ENCODE data around the gene TMEM143.

Gene TMEM143

DNA sequence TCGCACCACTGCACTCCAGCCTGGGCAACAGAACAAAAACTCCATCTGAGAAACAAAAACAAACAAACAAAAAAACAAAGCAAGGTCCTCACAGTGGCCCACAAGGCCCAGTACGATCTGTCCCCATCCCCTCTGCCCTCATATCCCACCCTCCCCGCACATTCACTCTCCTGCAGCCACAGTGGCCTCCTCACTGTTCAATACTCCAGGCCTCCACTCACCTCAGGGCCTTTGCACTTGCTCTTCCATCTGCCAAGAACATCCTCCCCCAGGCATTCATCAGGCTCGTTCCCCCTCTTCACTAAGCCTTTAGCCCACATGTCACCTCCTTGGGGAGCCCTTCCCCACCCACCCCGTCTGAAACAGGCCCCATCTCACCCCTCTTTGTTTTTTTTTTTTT, 4.6 kb downstream of the TMEM143 start:
- no peak for DNase-seq (ENCODE audit: low spot score)

DNA sequence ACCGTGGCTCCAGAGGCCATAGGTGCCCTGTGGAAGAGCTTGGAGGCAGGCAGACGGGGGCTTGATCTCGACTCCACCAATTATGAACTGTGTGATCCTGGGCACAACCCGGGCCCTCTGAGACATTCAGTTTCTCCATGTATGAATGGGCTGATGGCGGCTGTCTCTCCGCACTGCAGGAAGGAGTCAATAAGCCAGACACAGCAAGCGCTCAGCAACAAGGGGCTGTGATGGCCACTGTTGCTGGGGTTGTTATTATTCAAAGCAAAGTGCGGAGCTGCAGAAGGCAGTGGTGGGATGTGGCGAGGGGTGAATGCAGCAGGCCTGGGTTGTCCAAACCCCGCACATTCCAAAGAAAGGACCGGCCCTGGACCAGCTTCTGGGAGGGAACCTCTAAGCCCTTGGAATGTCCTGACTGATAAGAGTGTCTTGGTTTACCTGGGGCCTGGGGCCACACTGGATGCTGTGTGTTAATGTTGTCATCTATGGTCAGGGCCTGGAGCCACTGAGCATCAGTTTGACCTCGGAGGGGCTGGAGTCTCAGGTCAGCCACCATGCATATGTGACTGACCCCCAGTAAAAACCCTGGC, 8.3 kb downstream of the TMEM143 start:
- no peak for DNase-seq (ENCODE audit: low spot score)

- DNase-seq (ENCODE audit: low spot score), result no peak
These were observed 9.3 kb downstream of the TMEM143 start for GRCh38 chr19:48354332-48354992.

DNA sequence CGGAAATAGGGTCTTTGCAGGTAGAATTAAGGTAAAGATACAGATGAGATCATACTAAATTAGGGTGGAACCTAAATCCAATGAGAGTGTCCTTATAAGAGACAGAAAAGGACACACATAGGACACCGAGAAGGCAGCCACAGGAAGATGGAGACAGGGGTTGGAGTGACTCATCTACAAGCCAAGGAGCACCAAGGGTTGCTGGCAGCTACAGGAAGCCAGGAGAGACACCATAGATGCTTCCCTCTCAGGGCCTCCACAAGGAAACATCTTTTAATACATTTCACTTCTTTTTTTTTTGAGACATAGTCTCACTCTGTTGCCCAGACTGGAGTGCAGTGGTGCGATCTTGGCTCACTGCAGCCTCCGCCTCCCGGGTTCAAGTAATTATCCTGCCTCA, 10.1 kb downstream of the TMEM143 start:
- no peak for DNase-seq (ENCODE audit: low spot score)

GRCh38 chr19:48351341-48351752, 12.4 kb downstream of the TMEM143 start:
- peak; percentile 76 for DNase-seq (ENCODE audit: low spot score)

GRCh38 chr19:48350856-48351255, 12.9 kb downstream of the TMEM143 start:
- no peak for DNase-seq (ENCODE audit: low spot score)

DNA sequence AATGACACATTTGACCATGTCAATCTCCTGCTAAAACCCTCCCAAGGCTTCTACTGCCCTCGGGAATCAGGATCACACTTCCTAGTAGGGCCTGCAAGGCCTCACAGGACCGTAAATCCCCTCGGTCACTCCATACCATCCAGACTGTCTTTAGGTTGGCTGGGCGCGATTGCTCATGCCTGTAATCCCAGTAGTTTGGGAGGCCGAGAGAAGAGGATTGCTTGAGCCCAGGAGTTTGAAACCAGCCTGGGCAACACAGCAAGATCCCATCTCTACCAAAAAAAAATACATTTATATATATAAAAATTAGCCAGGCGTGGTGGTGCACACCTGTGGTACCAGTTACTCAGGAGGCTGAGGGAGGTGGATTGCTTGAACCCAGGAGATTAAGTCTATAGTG, 15.0 kb downstream of the TMEM143 start:
- DNase-seq (ENCODE audit: low spot score), result no peak

DNA sequence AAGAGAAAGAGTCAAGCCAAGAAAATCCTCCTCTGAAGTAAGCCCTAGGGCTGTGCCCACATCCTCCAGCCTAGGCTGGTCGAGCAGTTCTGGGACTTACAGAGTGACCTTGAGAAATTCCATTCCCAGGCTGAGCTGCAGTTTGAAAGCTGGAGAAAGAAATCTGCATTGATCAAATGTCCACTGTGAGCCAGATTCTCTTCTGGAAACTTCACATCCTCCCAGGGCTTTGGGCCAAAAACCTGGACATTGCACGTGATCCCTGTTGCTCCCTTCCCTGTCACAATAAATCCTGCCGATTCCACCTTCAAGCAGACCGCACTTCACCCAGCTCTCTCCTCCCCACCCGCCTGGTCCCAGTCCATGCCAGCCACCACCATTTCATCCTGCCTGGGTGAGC, 15.7 kb downstream of the TMEM143 start:
- DNase-seq (ENCODE audit: low spot score), result no peak

GRCh38 chr19:48346191-48346590, 17.5 kb downstream of the TMEM143 start:
- no peak for DNase-seq (ENCODE audit: low spot score)

GRCh38 chr19:48344892-48345291, 18.8 kb downstream of the TMEM143 start:
- DNase-seq (ENCODE audit: low spot score), result no peak

DNA sequence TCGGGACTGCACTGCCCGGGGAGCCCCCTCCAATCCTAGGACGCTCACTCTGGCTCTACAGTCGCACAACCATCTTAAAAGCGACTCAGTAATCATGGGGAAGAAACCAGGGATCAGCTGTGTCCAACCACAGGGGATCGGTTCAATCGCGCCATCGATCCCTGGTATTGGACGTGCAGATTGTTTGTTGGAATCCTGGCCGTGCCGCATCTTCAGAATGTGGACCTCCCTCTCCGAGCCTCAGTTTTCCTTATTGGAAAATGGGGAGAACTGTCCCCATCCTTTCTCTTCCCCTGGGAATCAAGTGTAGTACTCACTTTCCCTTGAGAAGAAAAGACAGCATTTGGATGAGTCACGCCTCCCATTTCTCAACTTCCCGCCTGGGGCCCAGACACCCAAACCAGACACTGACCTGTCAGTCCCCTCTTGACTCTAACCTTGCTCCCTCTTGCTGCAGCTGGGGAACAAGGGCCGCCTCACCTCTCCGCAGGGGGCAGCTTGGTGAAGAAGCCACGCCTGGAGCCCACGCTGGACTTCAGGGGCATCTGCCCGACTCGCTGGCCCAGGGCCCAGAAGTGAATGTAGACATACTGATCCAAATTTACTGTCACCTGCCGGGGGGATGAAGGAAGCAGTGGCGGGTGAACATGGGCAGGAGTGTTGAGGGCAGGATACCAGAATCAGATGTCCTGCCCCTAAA, 20.7 kb downstream of the TMEM143 start:
- no peak for DNase-seq (ENCODE audit: low spot score)

DNA sequence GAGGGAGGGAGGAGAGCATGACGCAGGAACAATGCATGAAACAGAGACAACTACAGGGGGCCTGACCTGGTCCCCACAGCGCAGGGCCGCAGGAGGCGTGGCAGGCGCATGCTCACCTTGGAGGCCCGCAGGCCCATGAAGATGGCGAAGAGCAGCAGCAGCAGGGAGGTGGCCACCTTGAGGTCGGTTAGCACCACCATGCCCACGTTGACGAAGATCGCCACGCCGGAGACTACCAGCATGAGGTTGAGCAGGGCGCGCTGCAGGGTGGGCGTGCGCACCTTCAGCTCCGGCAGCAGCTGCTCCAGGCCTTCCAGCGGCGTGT, 21.4 kb downstream of the TMEM143 start:
- DNase-seq (ENCODE audit: low spot score), result no peak

GRCh38 chr19:48341515-48342413, 22.0 kb downstream of the TMEM143 start:
- no peak for DNase-seq (ENCODE audit: low spot score)

- no peak for DNase-seq (ENCODE audit: low spot score)
These were observed 22.7 kb downstream of the TMEM143 start for GRCh38 chr19:48340995-48341394.

- DNase-seq (ENCODE audit: low spot score), result no peak
These were observed 24.8 kb downstream of the TMEM143 start for GRCh38 chr19:48338802-48339503.

DNA sequence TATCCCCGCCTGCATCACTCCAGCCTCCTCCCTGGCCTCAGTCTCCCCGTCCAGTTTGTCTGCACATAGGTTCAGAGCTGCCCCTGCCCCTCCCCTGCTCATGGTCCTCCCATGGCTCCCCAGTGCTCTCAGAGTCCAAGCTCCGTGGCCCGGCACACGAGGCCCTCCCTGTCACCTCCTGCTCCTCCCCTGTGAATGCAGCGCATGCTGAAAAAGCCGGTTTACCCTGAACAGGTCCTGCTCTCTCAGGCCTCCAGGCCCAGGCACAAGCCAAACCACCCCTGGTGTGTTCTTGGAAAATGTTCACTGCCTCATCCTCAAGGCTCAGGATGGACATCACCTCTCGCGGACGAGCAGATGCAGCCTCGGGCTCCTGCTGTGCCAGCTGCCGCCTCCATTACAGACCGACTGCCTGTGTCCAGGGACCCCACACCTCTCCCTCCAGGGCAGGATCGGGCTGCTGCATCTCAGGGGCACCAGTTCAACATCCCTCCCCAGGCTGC, 25.4 kb downstream of the TMEM143 start:
- DNase-seq (ENCODE audit: low spot score), result no peak

DNA sequence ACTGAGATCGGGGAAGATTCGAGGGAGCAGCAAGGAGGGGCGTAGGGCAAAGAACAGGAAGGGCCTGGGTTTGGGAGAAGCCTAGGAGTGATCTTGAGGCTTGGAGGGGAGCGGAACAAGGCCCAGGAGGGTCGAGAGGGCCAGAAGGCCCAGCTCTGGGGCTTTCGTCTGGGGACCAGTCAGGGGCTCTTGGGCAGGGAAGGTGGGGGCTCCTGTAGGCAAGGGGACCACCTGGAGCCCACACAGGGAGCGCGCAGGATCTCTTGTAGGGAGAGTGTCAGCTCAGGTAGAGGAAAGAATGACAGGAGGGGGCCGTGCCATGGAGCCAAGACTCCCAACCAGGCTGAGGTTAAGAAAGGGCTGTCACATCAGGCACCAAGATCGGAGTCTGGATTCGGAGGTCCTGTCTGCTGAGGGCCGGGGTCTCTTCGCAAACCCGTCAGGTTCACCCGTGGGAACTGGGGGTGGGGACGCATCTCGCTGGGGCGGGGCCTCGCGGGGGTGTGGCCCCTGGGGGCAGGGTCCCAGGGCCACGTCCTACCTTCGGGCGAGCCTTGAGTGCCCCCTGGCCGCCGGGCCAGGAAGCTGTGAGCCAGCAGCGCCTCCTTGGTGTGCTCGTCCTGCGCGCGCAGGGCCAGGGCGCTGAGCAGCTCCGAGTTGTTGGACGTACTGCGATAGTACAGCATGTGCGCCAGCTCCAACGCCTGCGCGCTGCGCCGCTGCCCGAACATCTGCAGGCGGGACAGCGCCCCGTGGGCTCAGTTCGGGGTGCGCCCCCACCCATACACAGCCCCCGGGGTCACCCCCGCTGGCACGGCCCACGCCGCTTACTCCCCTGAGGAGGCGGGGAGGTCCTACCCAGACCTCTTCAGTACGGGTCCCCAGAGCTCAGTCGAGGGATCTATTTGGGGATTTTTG, 30.0 kb downstream of the TMEM143 start:
- peak; percentile 95 for DNase-seq (ENCODE audit: low spot score)

GRCh38 chr19:48332662-48333466, 30.9 kb downstream of the TMEM143 start:
- DNase-seq (ENCODE audit: low spot score), result peak; percentile 98

GRCh38 chr19:48332351-48332661, 31.4 kb downstream of the TMEM143 start:
- no peak for DNase-seq (ENCODE audit: low spot score)
